HG03354 (cell line): ENCODE measurements around the gene ZNF562.

Source experiments
- ATAC-seq: cut with Tn5 transposase; IDR thresholded peaks from one replicate; pipeline ENCODE4 v1.9.1; 2021; ENCODE audit warnings: mild to moderate bottlenecking; ENCODE audit not compliant: unreplicated experiment, poor library complexity, severe bottlenecking

Gene ZNF562

DNA sequence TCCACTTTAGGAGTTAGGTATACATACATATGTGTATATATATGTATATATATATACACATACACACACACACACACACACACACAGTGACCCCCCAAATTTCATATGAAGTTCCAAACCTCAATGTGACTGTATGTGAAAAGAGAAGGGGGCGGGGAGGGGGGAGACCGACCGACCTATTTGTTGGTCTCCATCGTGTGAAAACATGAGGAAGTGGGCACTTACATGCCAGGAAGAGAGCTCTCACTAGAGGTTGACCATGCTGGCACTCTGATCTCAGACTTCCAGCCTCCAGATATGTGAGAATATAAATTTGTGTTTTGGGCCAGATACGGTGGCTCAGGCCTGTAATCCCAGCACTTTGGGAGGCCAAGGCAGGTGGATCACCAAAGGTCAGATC, 24.6 kb downstream of the ZNF562 start:
- ATAC-seq: no peak

DNA sequence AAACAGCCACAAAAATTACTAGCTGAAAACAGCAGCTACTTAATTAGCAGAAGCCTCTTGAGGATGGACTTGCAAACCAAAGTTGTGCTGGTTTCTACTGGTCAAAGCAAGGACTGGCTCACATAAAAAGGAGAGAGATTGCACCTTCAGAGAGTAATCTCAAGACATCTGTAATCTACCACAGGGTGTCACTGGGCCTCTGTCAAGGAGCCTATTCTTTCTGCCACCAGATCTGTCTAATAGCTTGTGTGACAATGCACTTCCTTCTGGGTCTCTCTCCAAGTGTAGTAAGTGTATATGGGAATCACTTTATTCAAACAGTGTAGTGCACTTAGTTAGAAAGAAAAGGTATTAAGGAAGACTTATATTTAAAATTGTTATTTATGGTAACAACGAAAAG, 29.4 kb downstream of the ZNF562 start:
- no peak for ATAC-seq

- no peak for ATAC-seq
Observed at GRCh38 chr19:9644472-9644871, 30.4 kb downstream of the ZNF562 start.

- ATAC-seq: no peak
Observed at GRCh38 chr19:9641810-9642209, 33.1 kb downstream of the ZNF562 start.

DNA sequence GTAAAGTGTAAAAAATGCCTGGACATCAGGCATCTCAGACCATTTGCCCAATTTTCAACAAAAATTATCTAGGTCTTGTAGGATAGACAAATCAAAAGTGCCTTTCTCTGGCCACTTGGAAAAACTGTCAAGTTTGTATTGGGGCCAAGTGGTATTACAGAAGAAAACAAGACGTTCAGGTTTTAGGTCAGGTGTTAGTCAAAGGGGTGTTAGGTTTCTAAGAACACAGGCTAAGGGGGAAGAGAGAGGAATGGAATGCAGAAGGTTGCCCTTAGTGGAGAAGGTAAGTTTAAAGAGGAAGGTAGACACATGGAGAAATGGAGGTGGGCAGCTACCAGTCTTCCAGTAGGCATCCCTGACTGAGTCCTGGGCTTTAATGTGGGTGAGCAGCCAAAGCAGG, 33.9 kb downstream of the ZNF562 start:
- no peak for ATAC-seq

DNA sequence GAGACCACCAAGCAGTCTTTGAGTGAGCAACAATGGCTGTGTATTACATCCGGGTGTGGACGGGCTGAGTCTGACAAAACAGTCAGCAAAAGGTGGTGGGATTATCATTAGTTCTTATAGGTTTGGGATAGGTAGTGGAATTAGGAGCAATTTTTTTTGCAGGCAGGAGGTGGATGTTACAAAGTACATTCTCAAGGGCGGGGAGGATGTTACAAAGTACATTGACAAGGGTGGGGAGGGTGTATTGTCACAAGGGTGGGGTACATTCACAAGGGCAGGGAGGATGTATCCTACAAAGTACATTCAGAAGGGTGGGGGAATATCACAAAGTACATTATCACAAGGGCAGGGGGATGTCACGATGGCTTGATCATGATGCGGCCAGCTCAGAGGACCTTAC, 38.9 kb downstream of the ZNF562 start:
- no peak for ATAC-seq

DNA sequence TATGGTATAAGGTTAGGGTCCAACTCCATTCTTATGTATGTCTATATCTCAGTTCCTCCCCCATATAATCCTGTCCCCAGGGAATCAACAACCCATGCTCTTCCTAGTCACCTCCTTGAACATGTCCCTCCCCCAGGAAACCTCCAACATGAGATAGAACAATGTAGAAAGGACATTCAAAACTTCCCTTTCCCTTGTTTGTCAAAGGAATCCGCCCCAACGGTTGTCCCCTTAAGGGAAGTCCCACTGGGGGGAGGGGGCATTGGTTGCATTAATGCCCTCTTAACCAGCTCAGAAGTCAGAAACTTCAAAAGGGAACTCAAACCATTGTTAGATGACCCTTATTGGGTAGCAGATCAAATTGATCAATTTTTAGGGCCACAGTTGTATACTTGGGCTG, 47.0 kb downstream of the ZNF562 start:
- no peak for ATAC-seq

GRCh38 chr19:9622531-9622930, 52.4 kb downstream of the ZNF562 start:
- ATAC-seq: no peak

- peak; percentile 88 for ATAC-seq
Observed at GRCh38 chr19:9621156-9622037, 53.5 kb downstream of the ZNF562 start, which contains the start of gene ZNF561. Gene ZNF561 (minus strand): TSS chr19:9621232. CDS start chr19:9619456, 1,776 bp downstream.

- ATAC-seq: no peak
Observed at GRCh38 chr19:9620842-9621155, 54.1 kb downstream of the ZNF562 start.

- ATAC-seq: no peak
Observed at GRCh38 chr19:9615844-9616243, 59.1 kb downstream of the ZNF562 start.

GRCh38 chr19:9610484-9611113, 64.3 kb downstream of the ZNF562 start:
- no peak for ATAC-seq

DNA sequence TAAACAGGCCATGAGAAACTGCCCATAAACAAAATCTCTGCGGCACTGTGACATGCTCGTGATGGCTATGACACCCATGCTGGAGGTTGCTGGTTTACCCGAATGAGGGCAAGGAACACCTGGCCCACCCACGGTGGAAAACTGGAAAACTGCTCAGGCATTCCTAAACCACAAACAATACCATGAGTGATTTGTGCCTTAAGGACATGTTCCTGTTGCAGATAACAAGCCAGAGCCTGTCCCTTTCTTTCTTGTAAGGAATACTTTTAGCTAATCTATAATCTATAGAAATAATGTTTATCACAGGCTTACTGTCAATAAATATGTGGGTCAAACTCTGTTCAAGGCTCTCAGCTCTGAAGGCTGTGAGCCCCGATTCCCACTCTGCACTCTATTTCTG, 66.0 kb downstream of the ZNF562 start:
- ATAC-seq: no peak

DNA sequence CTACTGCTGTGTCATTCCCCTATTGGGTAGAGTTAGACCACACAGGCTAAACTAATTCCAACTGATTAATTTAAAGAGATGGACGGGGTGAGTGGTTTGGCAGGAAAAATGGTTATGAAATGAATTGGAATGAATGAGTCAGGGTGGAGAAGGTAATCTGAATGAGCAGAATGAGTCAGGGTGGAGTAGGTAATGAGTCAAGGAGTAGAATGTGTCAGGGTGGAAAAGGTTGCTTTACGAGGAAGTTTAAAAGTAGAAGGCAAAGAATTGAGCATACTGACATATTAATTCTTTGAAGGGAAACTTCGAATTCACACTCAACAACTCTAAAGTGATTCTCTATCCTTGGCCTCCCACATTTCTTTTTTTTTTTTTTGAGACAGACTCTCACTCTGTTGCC, 77.9 kb downstream of the ZNF562 start:
- no peak for ATAC-seq
